ENCODE measurements around the gene TULP4. TPM values are rescaled to one million over a fixed set of nuclear protein-coding genes. Genes with fewer than 3 reads are reported as not detected.
A peak's percentile ranks its signal among the peaks of the same experiment; 100 is the strongest.

The TULP4 gene
- total and polyA plus RNA-seq, 2 of the 8 experiments (the other 6 are each of a cell fraction or from before 2014, with no cell fraction given): 7.7 to 51.6 TPM

DNA sequence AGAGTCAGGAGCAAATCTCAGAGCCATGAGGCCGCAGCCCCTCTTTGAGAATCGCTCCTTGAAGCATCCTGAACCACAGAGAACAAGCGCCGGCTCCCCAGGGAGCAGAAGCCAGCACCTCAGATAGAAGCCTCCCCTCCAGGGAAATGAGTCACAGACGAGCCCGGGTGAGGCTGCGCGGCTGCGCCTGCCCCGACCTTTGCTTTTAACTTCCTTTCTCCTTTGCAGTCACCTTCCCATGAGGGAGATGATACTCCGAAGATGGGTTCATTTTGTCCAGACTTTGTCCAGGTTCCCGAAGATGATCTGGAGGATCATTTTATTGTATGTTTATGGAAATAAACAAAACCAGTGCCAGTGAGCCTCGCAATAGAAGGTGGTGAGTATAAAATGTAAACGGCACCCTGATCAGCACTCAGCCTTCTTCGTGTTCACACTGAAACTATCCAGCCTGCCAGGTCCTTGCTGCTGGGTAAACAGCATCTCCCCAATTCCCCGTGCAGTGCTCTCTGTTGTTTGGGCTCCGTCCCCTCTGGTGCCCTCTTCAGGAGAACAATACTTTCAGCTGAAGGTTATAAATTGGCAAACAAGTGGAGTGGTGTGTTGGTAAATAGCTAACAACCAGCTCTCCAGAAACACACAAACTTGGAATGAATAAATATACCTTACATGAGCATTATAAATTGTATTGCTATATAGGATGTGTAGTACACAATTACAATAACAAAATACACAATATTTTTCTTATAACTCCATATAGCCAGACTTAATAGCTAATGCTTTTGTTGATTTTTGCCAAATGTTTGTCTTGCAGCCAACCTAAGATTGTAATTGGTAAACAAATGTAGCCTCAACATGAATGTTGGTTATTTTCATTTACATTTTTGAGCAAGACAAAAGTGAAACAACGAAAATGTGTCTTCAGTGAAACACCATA lies 206.2 kb downstream of the TULP4 start (continued):
- peak; percentile 62 to 82 for TF ChIP-seq RAD21 (IDR thresholded peaks at IDR 0.05 in 1 of 2, conservative IDR thresholded peaks at IDR 0.05 in 1 of 2; ENCODE audit: low read depth in 2 of 2, low read length in 2 of 2)
- no peak for TF ChIP-seq JUN (IDR thresholded peaks at IDR 0.05; ENCODE audit: low read depth, low read length)
- 0 out of 4 replicates have a peak, but pooled peaks of 1 of the 2 experiments have one; percentile 52 for TF ChIP-seq HDAC2 (IDR thresholded peaks at IDR 0.05; ENCODE audit: borderline replicate concordance in 1 of 2, low read depth in 2 of 2, low read length in 2 of 2)
- peak in 1 of 2 experiments; percentile 66; a peak in 2 of 3 replicates for TF ChIP-seq POLR2A (IDR thresholded peaks at IDR 0.05; ENCODE audit: control extremely low read depth in 1 of 2, low read depth in 2 of 2, low read length in 2 of 2)
- TF ChIP-seq BRCA1 (IDR thresholded peaks at IDR 0.05; ENCODE audit: low read depth, low read length): no peak
- TF ChIP-seq SUZ12 (IDR thresholded peaks at IDR 0.05; ENCODE audit: low read length): no peak; the same call in 1 of the 2 replicates
- TF ChIP-seq, protein P1, sequence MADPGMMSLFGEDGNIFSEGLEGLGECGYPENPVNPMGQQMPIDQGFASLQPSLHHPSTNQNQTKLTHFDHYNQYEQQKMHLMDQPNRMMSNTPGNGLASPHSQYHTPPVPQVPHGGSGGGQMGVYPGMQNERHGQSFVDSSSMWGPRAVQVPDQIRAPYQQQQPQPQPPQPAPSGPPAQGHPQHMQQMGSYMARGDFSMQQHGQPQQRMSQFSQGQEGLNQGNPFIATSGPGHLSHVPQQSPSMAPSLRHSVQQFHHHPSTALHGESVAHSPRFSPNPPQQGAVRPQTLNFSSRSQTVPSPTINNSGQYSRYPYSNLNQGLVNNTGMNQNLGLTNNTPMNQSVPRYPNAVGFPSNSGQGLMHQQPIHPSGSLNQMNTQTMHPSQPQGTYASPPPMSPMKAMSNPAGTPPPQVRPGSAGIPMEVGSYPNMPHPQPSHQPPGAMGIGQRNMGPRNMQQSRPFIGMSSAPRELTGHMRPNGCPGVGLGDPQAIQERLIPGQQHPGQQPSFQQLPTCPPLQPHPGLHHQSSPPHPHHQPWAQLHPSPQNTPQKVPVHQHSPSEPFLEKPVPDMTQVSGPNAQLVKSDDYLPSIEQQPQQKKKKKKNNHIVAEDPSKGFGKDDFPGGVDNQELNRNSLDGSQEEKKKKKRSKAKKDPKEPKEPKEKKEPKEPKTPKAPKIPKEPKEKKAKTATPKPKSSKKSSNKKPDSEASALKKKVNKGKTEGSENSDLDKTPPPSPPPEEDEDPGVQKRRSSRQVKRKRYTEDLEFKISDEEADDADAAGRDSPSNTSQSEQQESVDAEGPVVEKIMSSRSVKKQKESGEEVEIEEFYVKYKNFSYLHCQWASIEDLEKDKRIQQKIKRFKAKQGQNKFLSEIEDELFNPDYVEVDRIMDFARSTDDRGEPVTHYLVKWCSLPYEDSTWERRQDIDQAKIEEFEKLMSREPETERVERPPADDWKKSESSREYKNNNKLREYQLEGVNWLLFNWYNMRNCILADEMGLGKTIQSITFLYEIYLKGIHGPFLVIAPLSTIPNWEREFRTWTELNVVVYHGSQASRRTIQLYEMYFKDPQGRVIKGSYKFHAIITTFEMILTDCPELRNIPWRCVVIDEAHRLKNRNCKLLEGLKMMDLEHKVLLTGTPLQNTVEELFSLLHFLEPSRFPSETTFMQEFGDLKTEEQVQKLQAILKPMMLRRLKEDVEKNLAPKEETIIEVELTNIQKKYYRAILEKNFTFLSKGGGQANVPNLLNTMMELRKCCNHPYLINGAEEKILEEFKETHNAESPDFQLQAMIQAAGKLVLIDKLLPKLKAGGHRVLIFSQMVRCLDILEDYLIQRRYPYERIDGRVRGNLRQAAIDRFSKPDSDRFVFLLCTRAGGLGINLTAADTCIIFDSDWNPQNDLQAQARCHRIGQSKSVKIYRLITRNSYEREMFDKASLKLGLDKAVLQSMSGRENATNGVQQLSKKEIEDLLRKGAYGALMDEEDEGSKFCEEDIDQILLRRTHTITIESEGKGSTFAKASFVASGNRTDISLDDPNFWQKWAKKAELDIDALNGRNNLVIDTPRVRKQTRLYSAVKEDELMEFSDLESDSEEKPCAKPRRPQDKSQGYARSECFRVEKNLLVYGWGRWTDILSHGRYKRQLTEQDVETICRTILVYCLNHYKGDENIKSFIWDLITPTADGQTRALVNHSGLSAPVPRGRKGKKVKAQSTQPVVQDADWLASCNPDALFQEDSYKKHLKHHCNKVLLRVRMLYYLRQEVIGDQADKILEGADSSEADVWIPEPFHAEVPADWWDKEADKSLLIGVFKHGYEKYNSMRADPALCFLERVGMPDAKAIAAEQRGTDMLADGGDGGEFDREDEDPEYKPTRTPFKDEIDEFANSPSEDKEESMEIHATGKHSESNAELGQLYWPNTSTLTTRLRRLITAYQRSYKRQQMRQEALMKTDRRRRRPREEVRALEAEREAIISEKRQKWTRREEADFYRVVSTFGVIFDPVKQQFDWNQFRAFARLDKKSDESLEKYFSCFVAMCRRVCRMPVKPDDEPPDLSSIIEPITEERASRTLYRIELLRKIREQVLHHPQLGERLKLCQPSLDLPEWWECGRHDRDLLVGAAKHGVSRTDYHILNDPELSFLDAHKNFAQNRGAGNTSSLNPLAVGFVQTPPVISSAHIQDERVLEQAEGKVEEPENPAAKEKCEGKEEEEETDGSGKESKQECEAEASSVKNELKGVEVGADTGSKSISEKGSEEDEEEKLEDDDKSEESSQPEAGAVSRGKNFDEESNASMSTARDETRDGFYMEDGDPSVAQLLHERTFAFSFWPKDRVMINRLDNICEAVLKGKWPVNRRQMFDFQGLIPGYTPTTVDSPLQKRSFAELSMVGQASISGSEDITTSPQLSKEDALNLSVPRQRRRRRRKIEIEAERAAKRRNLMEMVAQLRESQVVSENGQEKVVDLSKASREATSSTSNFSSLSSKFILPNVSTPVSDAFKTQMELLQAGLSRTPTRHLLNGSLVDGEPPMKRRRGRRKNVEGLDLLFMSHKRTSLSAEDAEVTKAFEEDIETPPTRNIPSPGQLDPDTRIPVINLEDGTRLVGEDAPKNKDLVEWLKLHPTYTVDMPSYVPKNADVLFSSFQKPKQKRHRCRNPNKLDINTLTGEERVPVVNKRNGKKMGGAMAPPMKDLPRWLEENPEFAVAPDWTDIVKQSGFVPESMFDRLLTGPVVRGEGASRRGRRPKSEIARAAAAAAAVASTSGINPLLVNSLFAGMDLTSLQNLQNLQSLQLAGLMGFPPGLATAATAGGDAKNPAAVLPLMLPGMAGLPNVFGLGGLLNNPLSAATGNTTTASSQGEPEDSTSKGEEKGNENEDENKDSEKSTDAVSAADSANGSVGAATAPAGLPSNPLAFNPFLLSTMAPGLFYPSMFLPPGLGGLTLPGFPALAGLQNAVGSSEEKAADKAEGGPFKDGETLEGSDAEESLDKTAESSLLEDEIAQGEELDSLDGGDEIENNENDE (IDR thresholded peaks at IDR 0.05; ENCODE audit: insufficient replicate concordance, low read length): no peak
- peak in 1 of 2 experiments; percentile 75; a peak in 1 of 3 replicates for TF ChIP-seq EP300 (IDR thresholded peaks at IDR 0.05; ENCODE audit: borderline replicate concordance in 1 of 2, low read depth in 2 of 2, low read length in 2 of 2)
